Fibroblast of pulmonary artery (primary cell): ENCODE data around the gene HAUS1.
A peak's percentile ranks its signal among the peaks of the same experiment; 100 is the strongest.

Source experiments
- DNase-seq: peaks from one replicate; pipeline ENCODE4 v3.0.0-alpha.2; 2010; ENCODE audit warnings: low read depth
- H3K4me3 ChIP-seq: replicated peaks from 2 replicates; pipeline ENCODE4 v1.5.1; 2011; ENCODE audit warnings: low read depth, mild to moderate bottlenecking, control low read depth, low read length, moderate library complexity
- CTCF ChIP-seq: IDR thresholded peaks from 2 replicates; pipeline ENCODE4 v1.5.1; 2011; ENCODE audit warnings: mild to moderate bottlenecking, control low read depth, low read length, inconsistent platforms; ENCODE audit errors: missing control alignments

HAUS1 gene

DNA sequence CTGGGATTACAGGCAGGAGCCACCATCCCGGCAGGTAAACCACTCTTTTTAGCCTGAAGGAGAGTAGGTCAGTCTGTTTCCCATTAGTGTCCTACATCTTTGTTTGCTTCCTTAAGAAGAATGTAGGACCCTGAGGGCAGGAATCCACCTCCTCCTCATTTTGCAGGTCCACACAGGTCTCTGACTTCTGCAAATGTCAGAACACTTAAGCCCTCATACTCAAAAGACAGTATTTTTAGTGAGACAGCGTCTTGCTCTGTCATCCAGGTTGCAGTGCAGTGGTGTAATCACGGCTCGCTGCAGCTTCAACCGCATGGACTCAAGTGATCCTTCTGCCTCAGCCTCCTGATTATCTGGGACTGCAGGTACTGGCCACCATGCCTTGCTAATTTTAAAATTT is 41.4 kb upstream of the HAUS1 start:
- H3K4me3 ChIP-seq: no peak overlapping the region
- TF ChIP-seq CTCF: no peak
- DNase-seq: no peak

DNA sequence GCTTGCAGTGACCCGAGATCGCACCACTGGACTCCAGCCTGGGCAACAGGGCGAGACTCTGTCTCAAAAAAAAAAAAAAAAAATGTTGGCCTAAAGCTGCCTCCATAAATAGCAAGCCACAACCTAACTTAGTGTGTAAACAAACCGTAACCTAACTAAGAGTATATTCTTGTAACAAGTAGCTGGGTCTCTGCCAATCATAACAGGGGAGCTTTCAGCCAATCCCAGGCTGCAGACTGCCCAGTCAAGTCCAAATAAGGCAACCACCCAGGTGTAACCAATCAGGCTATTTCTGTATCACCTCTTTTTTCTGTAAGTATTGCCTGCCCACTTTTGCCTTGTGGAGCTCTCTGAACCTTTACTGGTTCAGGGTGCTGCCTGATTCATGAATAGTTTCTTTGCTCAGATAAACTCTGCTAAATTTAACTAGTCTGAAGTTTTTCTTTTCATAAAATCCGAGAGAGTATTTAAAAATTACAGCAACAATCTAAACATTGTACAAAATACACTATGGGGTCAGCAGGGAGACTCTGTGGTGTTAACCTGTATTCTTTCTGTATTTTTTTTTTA is 36.7 kb upstream of the HAUS1 start:
- no peak overlapping the region for H3K4me3 ChIP-seq
- no peak for TF ChIP-seq CTCF
- peak; percentile 43 for DNase-seq

- no peak for TF ChIP-seq CTCF
- H3K4me3 ChIP-seq: no peak overlapping the region
- DNase-seq: no peak
These were observed 35.4 kb upstream of the HAUS1 start for GRCh38 chr18:46068763-46069162.

DNA sequence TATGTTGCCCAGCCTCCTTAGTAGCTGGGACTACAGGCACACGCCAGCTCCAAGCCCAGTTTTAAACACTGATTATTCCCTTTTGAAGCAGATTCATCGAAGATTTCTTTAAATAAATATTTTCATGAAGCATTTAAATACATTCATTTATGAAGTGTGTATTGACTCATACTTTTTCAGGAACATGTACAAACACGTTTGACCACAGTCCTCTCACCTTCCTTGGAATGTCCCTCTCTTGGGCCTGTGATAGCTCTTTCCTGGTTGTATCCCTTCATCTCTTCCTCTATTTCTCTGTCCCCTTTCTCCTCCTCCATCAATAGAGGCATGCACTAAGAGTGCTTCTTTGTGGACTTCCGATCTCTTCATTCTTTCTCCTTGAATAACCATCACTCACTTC is 34.7 kb upstream of the HAUS1 start:
- DNase-seq: no peak
- no peak overlapping the region for H3K4me3 ChIP-seq
- TF ChIP-seq CTCF: no peak

DNA sequence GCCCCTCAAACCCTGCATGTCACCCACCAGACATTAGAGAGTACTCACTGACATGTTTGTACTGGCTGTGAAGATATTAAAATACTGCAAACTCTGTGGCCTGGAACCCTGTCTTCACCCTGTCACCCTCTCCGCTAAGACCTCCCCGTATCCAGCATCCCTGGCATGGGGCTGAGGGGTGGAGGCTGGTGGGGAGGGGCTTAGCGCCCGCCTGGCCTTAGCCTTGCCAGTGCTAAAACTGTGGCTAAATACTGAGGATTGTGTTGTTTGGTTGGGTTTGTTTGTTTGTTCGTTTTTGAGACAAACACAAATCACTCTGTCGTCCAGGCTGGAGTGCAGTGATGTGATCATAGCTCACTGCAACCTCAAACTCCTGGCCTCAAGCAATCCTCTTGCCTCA is 34.0 kb upstream of the HAUS1 start:
- no peak for DNase-seq
- TF ChIP-seq CTCF: no peak
- H3K4me3 ChIP-seq: no peak overlapping the region

- no peak for TF ChIP-seq CTCF
- DNase-seq: no peak
- peak overlapping the region; percentile 75 for H3K4me3 ChIP-seq
These were observed 33.2 kb upstream of the HAUS1 start for GRCh38 chr18:46070815-46071652.
